HCT116 (cell line): Measurements from ENCODE around the gene RNF31.

Experiments used
- RAD21 ChIP-seq: IDR thresholded peaks from 2 replicates; pipeline ENCODE4 v1.6.1; 2012; ENCODE audit warnings: low read depth, mild to moderate bottlenecking
- TF ChIP-seq, protein P1 (sequence below), 3 experiments: fragments of 200-600 bp in 1 of 3; sonication (generic) in 1 of 3; IDR thresholded peaks in 2 of 3; conservative IDR thresholded peaks in 1 of 3; 2 replicates each; pipeline ENCODE4 v1.5.1; 2012 to 2017; ENCODE audit warnings: low read depth in 2 of 3, low read length in 2 of 3, antibody characterized with exemption in 1 of 3, borderline replicate concordance in 1 of 3, control low read depth in 1 of 3, mild to moderate bottlenecking in 1 of 3, mixed read lengths in 1 of 3, mixed run types in 1 of 3, moderate library complexity in 1 of 3; ENCODE audit not compliant: insufficient read depth in 1 of 3
- TF ChIP-seq, protein P2 (sequence below): IDR thresholded peaks from 2 replicates; pipeline ENCODE4 v1.6.1; 2012; ENCODE audit warnings: low read depth

DNA sequence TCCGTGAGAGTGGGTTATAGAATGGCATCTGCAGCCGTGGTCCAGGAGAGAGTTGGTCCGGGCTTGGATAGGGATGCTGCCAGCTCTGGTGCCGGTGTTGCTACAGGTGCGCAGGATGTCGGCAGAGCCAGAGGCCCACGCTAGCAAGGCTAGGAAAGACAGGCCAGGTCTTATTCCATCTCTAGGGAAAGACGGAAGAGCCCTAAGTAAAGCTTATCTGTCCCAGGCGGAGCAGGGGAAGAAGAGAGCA lies 11.8 kb upstream of the RNF31 start:
- TF ChIP-seq, protein P1, sequence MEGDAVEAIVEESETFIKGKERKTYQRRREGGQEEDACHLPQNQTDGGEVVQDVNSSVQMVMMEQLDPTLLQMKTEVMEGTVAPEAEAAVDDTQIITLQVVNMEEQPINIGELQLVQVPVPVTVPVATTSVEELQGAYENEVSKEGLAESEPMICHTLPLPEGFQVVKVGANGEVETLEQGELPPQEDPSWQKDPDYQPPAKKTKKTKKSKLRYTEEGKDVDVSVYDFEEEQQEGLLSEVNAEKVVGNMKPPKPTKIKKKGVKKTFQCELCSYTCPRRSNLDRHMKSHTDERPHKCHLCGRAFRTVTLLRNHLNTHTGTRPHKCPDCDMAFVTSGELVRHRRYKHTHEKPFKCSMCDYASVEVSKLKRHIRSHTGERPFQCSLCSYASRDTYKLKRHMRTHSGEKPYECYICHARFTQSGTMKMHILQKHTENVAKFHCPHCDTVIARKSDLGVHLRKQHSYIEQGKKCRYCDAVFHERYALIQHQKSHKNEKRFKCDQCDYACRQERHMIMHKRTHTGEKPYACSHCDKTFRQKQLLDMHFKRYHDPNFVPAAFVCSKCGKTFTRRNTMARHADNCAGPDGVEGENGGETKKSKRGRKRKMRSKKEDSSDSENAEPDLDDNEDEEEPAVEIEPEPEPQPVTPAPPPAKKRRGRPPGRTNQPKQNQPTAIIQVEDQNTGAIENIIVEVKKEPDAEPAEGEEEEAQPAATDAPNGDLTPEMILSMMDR (IDR thresholded peaks at IDR 0.05 in 2 of 3, conservative IDR thresholded peaks at IDR 0.05 in 1 of 3; ENCODE audit: borderline replicate concordance in 1 of 3, insufficient read depth in 1 of 3, low read depth in 2 of 3, low read length in 2 of 3), result no peak
- no peak for TF ChIP-seq RAD21
- TF ChIP-seq, protein P2, sequence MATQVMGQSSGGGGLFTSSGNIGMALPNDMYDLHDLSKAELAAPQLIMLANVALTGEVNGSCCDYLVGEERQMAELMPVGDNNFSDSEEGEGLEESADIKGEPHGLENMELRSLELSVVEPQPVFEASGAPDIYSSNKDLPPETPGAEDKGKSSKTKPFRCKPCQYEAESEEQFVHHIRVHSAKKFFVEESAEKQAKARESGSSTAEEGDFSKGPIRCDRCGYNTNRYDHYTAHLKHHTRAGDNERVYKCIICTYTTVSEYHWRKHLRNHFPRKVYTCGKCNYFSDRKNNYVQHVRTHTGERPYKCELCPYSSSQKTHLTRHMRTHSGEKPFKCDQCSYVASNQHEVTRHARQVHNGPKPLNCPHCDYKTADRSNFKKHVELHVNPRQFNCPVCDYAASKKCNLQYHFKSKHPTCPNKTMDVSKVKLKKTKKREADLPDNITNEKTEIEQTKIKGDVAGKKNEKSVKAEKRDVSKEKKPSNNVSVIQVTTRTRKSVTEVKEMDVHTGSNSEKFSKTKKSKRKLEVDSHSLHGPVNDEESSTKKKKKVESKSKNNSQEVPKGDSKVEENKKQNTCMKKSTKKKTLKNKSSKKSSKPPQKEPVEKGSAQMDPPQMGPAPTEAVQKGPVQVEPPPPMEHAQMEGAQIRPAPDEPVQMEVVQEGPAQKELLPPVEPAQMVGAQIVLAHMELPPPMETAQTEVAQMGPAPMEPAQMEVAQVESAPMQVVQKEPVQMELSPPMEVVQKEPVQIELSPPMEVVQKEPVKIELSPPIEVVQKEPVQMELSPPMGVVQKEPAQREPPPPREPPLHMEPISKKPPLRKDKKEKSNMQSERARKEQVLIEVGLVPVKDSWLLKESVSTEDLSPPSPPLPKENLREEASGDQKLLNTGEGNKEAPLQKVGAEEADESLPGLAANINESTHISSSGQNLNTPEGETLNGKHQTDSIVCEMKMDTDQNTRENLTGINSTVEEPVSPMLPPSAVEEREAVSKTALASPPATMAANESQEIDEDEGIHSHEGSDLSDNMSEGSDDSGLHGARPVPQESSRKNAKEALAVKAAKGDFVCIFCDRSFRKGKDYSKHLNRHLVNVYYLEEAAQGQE, result no peak
